Stomach (tissue), 4 donors: ENCODE data around the gene EIF4H.

Experiments used
- EP300 ChIP-seq: sonication (generic); formaldehyde crosslinking; IDR thresholded peaks from one replicate; pipeline ENCODE4 v1.6.1; 2017; ENCODE audit warnings: antibody characterized with exemption
- POLR2A ChIP-seq, 4 donors: fragments of 450-650 bp; IDR thresholded peaks; one replicate each; pipeline ENCODE4 v1.6.1; 2016; ENCODE audit warnings: antibody characterized with exemption in 4 of 4, control low read depth in 2 of 4, mild to moderate bottlenecking in 1 of 4, moderate library complexity in 1 of 4
- POLR2AphosphoS5 ChIP-seq, 3 donors: sonication (generic); formaldehyde crosslinking; IDR thresholded peaks; one replicate each; pipeline ENCODE4 v1.6.1; 2016; ENCODE audit warnings: antibody characterized with exemption in 3 of 3
- TF ChIP-seq, protein P1 (sequence below), 7 experiments: fragments of 450-650 bp in 4 of 7; fragments of 200-600 bp in 3 of 7; sonication (generic) in 3 of 7; IDR thresholded peaks; one replicate each; pipeline ENCODE4 v1.5.1; 2016 to 2019; ENCODE audit warnings: antibody characterized with exemption in 7 of 7, control low read depth in 2 of 7, mild to moderate bottlenecking in 1 of 7

DNA sequence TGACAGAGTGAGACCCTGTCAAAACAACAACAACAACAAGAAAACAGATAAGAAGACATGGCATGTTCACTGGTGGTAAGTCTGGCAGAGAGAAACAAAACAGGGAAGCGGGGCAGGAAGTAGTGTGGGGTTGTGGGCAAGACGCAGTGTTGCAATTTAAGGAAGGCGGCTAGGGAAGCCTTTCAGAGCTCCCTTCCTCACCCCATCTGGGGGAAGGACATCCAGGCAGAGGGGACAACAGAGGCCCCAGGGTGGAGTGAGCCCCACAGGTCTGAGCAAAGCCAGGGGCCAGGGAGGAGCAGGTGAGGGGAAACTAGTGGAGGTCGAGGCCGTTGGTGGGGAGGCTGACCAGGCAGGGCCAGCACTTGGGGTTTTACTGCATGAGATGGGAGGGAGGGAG, 52.5 kb downstream of the EIF4H start:
- TF ChIP-seq POLR2A (IDR thresholded peaks at IDR 0.05) (no peak), EP300 (no peak), POLR2AphosphoS5 (IDR thresholded peaks at IDR 0.05) (no peak)
- TF ChIP-seq, protein P1, sequence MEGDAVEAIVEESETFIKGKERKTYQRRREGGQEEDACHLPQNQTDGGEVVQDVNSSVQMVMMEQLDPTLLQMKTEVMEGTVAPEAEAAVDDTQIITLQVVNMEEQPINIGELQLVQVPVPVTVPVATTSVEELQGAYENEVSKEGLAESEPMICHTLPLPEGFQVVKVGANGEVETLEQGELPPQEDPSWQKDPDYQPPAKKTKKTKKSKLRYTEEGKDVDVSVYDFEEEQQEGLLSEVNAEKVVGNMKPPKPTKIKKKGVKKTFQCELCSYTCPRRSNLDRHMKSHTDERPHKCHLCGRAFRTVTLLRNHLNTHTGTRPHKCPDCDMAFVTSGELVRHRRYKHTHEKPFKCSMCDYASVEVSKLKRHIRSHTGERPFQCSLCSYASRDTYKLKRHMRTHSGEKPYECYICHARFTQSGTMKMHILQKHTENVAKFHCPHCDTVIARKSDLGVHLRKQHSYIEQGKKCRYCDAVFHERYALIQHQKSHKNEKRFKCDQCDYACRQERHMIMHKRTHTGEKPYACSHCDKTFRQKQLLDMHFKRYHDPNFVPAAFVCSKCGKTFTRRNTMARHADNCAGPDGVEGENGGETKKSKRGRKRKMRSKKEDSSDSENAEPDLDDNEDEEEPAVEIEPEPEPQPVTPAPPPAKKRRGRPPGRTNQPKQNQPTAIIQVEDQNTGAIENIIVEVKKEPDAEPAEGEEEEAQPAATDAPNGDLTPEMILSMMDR (IDR thresholded peaks at IDR 0.05): no peak
